AML-193 (cell line): ENCODE results near the gene PDCD4.

Experiments
- DNase-seq, 2 experiments: peaks; one replicate each; lab custom pipeline; 2025; lab: John Stamatoyannopoulos, UW

The PDCD4 gene

GRCh38 chr10:110919971-110920881 is 48.5 kb downstream of the PDCD4 start:
- DNase-seq: peak; percentile 85 to 93

- DNase-seq: no peak
Measured at GRCh38 chr10:110923856-110924493, 52.2 kb downstream of the PDCD4 start.

GRCh38 chr10:110927461-110927860 is 55.7 kb downstream of the PDCD4 start:
- DNase-seq: no peak

GRCh38 chr10:110931769-110932381 is 60.1 kb downstream of the PDCD4 start:
- DNase-seq: no peak

GRCh38 chr10:110932505-110933180 is 60.9 kb downstream of the PDCD4 start:
- no peak for DNase-seq

- no peak for DNase-seq
Measured at GRCh38 chr10:110936757-110937156, 65.0 kb downstream of the PDCD4 start.

- DNase-seq: no peak
Measured at GRCh38 chr10:110939419-110939818, 67.7 kb downstream of the PDCD4 start.

GRCh38 chr10:110944792-110945396 is 73.2 kb downstream of the PDCD4 start:
- no peak for DNase-seq

GRCh38 chr10:110946496-110946895 is 74.8 kb downstream of the PDCD4 start:
- DNase-seq: no peak

GRCh38 chr10:110947061-110947595 is 75.4 kb downstream of the PDCD4 start:
- DNase-seq: no peak
